Hepatic stellate cell (primary cell): ENCODE measurements around the gene DMAC2L.
"Not testable (repeated sequence)": the region's sequence is repeated elsewhere in the genome, so short reads cannot be mapped to it uniquely, and the experiment has no call there.

ENCODE experiments used
- DNase-seq: peaks from one replicate; pipeline ENCODE4 v3.0.0; 2011; ENCODE audit warnings: low spot score

Gene DMAC2L, protein sequence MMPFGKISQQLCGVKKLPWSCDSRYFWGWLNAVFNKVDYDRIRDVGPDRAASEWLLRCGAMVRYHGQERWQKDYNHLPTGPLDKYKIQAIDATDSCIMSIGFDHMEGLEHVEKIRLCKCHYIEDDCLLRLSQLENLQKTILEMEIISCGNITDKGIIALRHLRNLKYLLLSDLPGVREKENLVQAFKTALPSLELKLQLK

DNA sequence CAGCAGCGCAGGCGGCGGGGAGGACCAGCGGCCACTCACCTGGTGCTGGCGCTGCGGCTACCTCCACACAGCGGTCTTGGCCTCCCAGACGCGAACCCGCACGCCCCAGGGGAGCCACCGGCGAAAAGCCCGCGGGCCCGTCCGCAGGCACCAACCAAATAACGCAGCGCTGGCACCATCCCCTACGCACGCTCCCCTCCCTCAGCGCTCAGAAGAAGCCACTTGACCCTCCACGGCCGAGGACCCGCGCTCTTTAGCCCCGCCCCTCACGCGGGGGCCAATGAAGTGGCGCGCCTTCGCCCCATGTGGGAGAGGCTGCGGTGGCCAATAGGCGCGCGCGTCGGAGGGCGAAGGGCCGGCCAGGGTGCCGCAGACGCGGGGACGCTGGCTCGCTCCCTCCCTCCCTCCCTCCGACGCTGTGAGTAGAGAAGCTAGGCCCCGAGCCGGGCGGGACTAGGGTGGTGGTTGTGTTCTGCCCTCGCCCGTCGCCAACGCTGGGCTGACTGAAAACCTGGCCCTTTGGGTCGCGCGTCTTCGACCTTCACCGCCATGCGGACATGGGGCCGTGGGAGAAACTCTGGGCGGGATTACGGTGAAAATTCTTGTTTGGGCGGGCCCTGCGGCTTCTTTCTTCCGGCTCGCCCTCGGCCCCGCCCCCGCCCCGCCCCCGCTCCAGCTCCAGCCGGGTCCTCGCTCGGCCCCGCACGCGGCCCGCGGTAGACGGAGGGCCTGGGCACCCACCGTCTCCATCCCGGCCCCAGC lies at the start of gene DMAC2L, which contains the start of gene L2HGDH:
TSS of gene DMAC2L (plus strand) at position 353 of the 762 bp plus-strand sequence. CDS start 9,164 bp downstream, outside the sequence.
TSS of gene L2HGDH (minus strand) at position 258 of the 762 bp plus-strand sequence. CDS start at position 179, 79 bp downstream.
- peak; percentile 98 for DNase-seq

DNA sequence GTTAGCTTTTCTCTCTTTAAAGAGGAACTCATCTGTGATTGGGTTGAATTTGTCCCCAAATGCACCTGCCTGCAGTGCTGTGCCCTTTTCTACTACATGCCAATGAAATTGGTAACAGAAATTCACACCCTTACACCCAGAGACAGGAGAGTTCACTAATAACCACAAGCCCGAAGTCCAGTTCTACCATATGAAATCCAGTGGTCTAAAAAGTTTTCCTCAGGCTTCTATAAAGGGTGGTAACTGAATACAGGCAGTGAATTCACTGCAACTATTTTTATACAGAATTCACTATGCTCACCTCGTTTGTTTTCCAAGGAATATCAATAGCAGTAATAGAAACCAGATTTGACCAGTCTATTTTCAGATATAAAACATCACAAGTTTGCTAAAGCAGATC lies 49.3 kb upstream of the DMAC2L start:
- DNase-seq, result no peak

DNA sequence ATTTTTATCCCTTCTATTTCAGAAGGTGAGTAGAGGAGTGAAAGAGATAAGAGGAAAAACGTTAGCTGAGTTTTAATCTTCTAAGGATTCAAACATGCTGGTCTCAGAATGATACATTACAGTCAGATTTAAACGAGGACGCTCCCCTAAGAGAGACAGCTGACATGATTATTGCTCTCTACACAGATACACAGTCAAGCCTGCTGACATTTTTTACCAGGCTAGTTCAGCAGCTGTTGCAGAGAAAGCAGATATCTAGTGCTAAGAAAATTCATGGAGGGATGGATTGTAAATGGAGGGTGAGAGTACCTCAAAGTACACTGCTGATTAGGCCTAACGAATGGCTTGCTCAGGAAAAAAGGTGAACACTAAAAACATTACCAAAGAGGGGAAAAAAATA lies 48.8 kb upstream of the DMAC2L start:
- no peak for DNase-seq

DNA sequence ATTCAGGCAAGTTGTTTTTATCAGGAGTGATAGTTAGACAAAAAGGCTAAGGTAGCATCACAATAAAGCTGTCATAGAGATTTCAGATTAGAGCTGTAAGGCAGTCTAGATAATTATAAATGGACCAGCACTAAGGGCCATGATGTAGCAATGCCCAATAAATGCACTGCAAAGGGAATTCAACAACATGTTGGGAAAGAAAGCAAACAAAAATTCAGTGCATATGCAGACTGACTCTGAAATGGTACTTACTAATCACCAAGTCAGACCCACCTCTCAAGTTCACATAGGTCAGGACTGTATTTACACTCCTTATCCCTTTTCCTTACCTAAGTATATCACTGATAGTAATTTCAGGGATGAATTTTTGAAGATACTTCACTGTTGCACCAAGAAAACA lies 47.1 kb upstream of the DMAC2L start:
- no peak for DNase-seq

DNA sequence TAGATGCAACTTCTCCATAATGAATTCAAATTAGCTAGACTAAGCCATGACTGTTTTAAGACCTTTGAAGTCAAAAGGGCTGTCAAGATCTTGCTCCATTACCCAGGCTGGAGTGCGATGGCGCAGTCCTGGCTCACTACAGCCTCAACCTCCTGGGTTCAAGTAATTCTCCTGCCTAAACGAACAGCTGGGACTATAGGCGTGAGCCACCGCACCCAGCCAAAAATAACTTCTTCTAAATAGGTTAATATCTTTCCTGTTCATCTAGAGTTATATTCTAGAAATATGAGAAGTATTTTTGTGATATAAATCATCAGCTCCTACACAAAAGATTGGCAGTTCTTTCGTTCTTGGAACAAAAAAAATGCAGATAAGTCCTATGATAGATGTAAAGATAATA lies 41.2 kb upstream of the DMAC2L start:
- no peak for DNase-seq

DNA sequence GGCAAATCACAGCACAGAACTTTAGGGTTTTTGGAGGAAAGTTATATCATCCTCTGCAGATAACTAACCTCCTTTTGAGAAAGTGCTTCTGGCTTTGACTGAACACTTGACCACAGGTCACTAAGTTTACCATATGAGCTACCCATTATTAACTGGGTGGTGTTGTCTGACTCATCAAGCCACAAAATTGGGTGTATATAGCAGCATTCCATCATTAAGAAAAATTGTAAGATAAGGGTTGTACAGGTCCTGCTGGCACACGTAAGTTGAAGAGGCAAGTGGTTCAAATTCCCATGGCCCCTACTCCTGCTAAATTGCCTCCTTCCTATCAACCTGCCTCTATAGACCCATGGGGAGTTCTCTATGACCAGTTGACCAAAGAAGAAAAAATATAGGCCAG lies 39.6 kb upstream of the DMAC2L start:
- DNase-seq, result no peak

DNA sequence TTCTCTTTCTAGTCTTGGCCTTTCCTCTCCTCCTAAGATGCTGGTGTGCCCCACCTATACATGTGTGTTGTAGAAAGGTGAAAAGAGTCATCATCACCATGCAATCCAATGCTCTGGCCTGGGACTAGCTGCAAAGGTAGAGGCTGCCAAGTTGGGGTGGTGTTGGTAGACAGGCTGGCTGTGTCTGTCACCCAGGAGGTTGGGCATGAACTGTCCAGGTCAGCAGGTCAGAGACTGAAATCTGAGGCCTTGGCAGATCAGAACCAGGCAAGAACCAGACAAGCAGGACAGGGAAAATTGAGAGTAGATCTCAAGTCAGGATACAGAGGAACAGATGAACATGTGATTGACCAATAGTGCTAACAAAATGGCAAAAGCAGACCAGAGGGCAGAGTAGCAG lies 26.3 kb upstream of the DMAC2L start:
- DNase-seq, result no peak

DNA sequence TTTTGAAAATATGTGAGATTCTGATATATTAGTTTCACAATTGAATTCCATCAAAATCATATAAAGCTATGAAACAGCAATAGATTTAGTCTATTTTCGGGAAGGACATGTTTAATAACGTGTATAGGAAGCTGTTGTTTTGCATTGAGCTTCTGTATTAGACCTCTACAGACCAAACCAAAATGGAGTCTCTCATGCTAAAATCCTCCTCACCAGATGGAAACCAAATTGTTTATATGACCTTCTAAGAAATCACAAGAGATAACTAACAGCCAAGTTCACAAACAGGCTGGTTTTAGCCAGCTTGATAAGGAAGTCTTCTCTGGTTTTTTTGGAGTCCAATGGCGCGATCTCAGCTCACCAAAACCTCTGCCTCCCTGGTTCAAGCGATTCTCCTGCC lies 24.0 kb upstream of the DMAC2L start:
- DNase-seq, result no peak

DNA sequence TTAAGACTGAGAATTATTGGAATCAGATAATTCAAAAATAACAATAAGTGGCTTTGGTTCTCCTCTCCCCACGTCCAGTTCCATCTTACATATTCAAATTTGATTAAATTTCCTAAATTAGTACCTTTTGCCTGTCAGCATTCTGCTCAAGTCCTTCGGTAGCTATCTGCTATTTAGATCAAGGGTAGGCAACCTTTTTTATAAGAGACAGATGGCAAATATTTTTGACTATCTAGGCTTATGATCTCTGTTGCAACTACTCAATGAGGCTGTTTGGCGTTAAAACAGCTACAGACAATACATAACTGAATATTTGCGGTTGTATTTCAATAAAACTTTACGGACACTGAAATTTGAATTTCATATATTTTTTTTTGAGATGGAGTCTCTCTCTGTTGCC lies 21.8 kb upstream of the DMAC2L start:
- DNase-seq, result no peak

DNA sequence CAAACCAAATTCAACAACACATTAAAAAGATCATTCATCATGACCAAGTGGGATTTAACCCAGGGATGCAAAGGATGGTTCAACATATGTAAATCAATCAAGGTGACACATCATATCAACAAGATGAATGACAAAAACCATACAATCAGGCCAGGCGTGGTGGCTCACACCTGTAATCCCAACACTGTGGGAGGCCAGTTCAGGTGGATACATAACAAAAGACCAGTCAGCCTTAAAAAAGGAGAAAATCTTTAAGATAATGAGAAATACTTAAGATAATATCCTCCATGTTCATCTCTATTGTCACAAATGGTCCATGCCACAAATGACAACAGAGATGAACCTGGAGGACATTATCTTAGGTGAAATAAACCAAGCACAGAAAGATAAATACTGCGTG lies 12.5 kb upstream of the DMAC2L start:
- no peak for DNase-seq

DNA sequence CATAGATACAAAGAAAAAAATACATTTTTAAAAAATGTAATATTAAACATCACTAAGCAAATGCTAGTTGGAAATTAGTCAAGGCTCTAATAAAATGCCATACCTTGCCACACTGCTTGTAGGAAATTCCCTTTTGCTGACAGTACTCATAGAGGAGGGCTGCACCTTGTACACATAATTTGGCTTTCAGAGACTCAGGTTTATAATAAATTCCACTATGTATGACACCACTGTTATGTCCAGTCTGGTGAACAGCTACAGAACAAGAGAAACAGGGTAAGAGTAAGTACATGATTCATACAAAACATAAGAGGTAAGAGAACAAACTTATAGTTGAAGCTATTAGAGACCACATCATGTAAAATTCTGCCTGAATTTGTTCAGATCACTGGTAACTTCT lies 10.2 kb upstream of the DMAC2L start:
- no peak for DNase-seq

DNA sequence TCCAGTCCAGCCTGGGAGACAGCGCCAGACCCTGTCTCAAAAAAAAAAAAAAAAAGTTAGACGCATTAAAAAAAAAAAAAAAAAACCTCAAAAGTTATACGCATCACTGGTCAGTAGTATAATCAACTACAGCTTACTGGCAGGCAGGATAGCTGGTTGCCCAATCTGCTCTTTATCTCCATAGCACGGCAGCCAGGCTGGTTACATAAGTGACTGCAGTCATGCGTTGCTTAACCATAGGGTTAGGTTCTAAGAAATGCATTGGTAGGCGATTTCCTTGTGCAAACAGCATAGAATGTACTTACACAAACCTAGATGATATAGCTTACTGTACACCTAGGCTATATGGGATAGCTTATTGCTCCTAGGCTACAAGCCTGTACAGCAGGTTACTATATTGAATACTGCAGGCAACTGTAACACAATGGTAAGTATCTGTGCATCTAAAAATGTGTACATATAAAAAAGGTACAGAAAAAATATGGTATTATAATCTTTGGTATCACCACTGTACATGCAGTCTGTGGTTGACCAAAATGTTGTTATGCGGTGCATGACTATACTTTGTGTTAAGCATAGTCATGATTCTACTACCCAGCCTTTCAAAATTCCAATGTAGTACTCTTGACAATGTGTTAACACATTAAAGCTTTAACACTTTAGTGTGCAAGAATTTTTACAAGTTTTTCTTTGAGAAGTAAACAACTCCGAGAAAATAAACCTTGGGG lies 8.2 kb upstream of the DMAC2L start:
- DNase-seq, result no peak

DNA sequence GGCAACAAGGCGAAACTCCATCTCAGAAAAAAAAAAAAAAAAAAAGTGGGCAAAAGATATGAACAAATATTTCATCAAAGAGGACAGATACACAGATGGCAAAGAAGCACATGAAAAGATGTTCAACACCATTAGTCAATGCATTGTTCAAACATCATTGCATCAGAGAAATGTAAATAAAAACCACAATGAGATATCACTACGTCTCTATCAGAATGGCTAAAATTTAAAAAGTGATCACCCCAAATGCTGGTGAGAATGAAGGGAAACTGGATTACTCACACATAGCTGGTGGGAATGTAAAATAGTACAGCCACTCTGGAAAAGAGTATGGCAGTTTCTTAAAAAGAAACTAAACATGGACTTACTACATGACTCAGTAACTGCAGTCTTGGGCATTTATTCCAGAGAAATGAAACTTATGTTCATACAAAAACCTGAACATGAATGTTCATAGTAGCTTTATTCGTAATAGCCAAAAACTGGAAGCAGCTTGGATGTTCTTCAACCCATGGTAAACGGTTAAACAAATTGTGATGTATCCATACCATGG lies 3.7 kb upstream of the DMAC2L start:
- DNase-seq, result no peak

DNA sequence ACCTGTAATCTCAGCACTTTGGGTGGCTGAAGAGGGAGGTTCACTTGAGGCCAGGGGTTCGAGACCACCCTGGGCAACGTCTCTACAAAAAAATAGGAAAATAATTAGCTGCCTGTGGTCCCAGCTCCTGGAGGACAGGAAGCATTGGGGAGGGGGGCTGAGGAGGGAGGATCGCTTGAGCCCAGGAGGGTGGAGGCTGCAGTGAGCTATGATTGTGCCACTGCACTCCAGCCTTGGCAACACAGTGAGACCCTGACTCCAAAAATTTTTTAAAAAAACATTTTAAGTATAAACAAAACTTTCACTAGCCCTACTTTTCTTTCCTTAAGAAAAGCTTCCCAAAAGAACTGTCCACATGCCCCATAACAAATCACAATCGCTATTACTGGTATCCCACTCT lies 1.7 kb upstream of the DMAC2L start:
- DNase-seq, result no peak

DNA sequence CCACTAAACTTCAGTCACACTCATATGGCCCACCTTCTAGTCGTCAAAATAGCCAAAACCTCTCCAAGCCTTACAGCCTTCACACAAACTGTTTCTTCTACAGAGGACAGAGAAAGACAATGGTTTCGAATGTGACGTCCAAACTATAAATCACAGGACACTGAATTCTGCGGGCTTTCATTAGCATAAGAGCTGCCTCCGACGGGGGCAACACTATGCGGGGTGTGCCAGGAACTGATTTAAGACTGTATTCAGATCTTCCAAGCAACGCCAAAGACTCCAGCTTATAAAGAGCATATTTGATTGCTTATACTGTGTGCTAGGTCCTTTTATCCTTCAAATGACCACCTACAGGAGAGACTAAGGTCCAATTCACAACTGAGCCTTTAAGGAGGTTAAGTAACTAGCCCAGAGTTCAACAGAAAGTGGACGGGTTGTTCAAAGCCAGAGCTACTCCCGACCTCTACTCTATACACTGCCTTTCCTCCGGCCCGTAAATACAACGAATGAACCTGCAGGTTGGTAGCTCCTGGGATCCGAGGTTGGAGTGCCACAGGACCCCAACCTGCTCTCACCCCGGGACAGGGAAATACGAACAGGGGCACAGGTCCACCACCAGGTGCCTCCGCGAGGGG lies 670 bp upstream of the DMAC2L start:
- peak; percentile 9 for DNase-seq

DNA sequence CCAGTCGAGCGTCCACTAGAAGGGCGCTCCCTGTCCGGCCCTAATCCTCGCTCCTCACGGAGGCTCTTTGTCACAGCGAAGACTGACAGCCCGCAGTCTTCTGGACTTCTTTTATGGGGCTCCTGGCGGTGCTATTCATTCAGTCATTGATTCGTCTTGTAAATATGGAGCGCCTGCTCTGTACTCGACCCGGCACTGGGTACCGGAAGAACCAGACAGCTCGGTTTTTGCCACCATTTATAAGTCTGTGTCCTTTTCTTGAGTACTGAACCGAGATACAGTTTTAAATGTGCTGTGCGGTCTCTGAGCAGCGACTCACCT lies 570 bp downstream of the DMAC2L start:
- DNase-seq, result no peak

DNA sequence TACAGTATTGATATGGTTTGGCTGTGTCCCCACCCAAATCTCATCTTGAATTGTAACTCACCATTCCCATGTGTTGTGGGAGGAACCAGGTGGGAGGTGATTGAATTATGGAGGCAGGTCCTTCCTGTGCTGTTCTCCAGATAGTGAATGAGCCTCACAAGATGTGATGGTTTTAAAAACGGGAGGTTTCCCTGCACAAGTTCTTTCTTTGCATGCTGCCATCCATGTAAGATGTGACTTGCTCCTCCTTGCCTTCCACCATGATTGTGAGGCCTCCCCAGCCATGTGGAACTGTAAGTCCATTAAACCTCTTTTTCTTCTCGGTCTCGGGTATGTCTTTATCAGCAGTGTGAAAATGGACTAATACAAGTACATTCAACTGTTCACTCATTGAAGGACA lies 2.0 kb downstream of the DMAC2L start:
- DNase-seq, result not testable (repeated sequence)

DNA sequence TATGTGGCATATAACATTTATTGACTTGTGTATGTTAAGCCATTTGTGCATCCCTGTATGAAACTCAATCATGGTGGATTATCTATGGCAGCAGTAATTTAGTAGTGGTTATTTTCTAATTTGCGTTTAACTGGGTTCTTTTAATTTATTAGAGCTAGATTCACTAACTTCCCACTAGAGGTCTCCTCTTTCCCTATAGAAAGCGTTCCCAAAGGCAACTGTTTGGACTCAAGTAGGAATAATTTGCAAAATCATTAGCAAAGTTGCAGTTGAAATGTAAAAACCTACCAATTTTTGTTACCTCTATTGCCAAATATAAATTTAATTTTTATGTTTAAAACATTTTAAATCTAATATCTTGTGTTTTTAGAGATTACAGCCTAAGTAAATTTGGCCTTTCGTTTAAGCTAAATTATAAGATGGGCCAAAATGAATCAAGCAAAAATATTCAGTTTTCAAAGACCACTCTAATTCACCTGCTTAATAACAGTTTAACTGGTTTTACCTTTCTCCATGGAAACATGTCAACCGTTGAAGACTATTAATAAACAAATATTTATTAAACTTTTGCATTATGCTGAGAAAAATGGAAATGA lies 6.0 kb downstream of the DMAC2L start:
- peak; percentile 40 for DNase-seq

DNA sequence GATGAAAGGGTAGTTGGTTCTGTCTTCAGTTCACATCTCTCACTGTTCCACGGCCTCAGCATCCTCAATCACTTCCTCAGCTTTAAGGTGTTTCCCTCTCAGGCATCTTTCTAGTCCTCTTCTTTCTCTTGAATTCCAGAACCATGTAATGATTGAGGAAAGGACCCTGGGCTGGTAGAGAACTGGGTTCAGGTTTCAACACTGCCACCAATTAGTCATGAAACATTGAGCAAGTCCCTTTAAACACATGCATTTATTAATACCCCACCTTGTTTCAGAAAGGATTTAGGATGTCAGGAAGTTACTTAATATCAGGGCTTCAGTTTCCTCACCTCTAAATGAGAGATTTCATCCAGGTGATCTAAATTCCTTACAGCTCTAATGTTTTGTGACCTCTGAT lies 7.2 kb downstream of the DMAC2L start:
- no peak for DNase-seq

DNA sequence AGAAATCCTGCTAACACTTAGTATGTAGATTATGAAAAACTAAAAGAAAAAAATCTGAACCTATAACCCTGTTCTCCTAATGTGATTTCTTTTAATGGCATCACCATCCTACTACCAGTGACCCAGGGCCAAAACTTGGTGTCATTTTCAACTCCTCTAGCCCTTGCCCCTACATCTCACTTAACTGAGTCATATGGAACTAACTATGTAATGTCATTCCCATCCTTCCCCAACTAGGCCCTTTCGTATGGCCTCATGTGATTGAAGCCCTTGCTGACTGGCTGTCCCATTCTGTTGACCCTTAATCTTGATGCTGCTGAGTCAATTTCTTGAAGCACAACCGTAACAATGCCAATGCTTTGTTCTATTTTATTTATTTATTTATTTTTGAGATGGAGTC lies 7.6 kb downstream of the DMAC2L start:
- no peak for DNase-seq

DNA sequence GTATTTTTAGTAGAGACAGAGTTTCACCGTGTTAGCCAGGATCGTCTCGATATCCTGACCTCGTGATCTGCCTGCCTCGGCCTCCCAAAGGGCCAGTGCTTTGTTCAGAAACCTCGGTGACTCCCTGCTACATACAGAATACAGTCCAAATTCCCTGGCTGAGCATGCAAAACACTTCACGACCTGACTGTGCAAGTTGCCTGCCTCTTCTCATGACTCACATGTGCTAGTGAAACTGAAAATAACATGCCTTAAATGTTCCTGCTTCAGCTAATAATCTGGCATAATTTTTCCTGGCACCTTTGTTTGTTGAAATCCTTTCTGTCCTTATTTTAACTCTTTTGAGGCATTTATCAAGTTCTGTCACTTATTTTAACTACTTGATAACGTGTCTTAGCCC lies 8.2 kb downstream of the DMAC2L start:
- DNase-seq, result peak; percentile 41

DNA sequence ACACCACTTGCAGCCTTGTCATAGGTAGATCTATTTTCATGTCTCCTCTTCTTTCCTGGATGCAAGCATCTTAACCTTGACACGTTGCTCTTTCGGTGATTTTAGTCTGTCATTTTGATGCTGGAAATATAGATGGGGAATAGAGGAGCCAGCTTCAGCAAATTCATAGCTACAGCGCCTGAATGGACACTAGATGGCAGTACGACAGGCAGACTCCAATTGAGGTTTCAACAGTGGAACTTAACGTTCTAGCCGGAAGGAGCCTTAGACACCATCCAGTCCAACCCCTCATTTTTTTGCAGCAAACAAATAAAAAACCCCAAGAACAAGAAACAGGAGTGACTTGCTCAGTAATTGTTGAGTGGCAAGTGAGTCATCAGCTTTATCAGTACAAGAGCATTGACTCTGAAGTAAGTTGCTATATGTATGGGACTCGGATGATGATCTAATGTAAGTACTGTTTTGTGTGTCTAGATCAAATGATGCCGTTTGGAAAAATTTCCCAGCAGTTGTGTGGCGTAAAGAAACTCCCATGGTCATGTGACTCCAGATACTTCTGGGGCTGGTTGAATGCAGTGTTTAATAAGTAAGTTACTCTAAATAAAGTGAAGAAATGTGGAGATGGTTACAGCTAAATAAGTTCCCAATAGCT lies 9.0 kb downstream of the DMAC2L start:
- peak; percentile 74 for DNase-seq
